A172 (cell line): ENCODE data around the gene DNAAF1. TPM values are rescaled to one million over a fixed set of nuclear protein-coding genes. Genes with fewer than 3 reads are reported as not detected.
A peak's percentile ranks its signal among the peaks of the same experiment; 100 is the strongest.
"Not testable (repeated sequence)": the region's sequence is repeated elsewhere in the genome, so short reads cannot be mapped to it uniquely, and the experiment has no call there.

Experiments used
- DNase-seq: peaks from one replicate; pipeline ENCODE4 v3.0.0-alpha.2; 2015; ENCODE audit warnings: low spot score
- total RNA-seq: library from RNA; depleted of rRNA; stranded (reverse); fragments of >200 nt; shearing (Covaris generic); gene quantifications from 2 replicates; pipeline ENCODE4 v1.2.3, GENCODE V29; 2014; rRNA removed

The DNAAF1 gene
- total RNA-seq, 1 experiment from 2014 or later, result 0.88 TPM

GRCh38 chr16:84207879-84208278 is 62.8 kb downstream of the DNAAF1 start:
- no peak for DNase-seq

- no peak for DNase-seq
Observed at GRCh38 chr16:84209989-84210388, 64.9 kb downstream of the DNAAF1 start.

GRCh38 chr16:84212154-84212553 is 67.0 kb downstream of the DNAAF1 start:
- DNase-seq, result no peak

- DNase-seq, result no peak
Observed at GRCh38 chr16:84212631-84213030, 67.5 kb downstream of the DNAAF1 start.

- no peak for DNase-seq
Observed at GRCh38 chr16:84214451-84215066, 69.5 kb downstream of the DNAAF1 start.

GRCh38 chr16:84215531-84215930 is 70.4 kb downstream of the DNAAF1 start:
- no peak for DNase-seq

- DNase-seq, result not testable (repeated sequence)
Observed at GRCh38 chr16:84216144-84216543, 71.0 kb downstream of the DNAAF1 start.

- no peak for DNase-seq
Observed at GRCh38 chr16:84218176-84218823, 73.2 kb downstream of the DNAAF1 start.

GRCh38 chr16:84218956-84219355 is 73.8 kb downstream of the DNAAF1 start:
- DNase-seq, result no peak

- peak; percentile 48 for DNase-seq
Observed at GRCh38 chr16:84220851-84221250, 75.7 kb downstream of the DNAAF1 start.

- DNase-seq, result peak; percentile 34
Observed at GRCh38 chr16:84223456-84223855, 78.3 kb downstream of the DNAAF1 start.

- no peak for DNase-seq
Observed at GRCh38 chr16:84224554-84224953, 79.4 kb downstream of the DNAAF1 start.

GRCh38 chr16:84225126-84225525 is 80.0 kb downstream of the DNAAF1 start:
- DNase-seq, result no peak

GRCh38 chr16:84225571-84225970 is 80.5 kb downstream of the DNAAF1 start:
- no peak for DNase-seq

GRCh38 chr16:84226026-84226425 is 80.9 kb downstream of the DNAAF1 start:
- DNase-seq, result no peak

Other genes with a start within 250 kb of the DNAAF1 start
- gene MLYCD, start 246.2 kb upstream of the DNAAF1 start, total RNA-seq, result 3.1 and 4.1 TPM in 2 replicates
- 6.2 and 10.6 TPM in 2 replicates for gene OSGIN1, start 192.1 kb upstream of the DNAAF1 start, total RNA-seq
- gene NECAB2, start 177.1 kb upstream of the DNAAF1 start, total RNA-seq, result 2.2 and 8.5 TPM in 2 replicates
- not detected in 2 replicates for gene SLC38A8, start 102.5 kb upstream of the DNAAF1 start, total RNA-seq
- gene MBTPS1, start 28.4 kb upstream of the DNAAF1 start, total RNA-seq, result 74.5 and 86.0 TPM in 2 replicates
- gene HSDL1, start 131 bp upstream of the DNAAF1 start, total RNA-seq, result 45.8 and 56.5 TPM in 2 replicates
- 22.3 and 37.7 TPM in 2 replicates for gene TAF1C, start 41.7 kb downstream of the DNAAF1 start, total RNA-seq
- not detected in 2 replicates for gene ADAD2, start 45.8 kb downstream of the DNAAF1 start, total RNA-seq
- 0.02 TPM in 1 of 2 replicates, not detected in the other for gene KCNG4, start 94.7 kb downstream of the DNAAF1 start, total RNA-seq
- not detected in 2 replicates for gene WFDC1, start 149.6 kb downstream of the DNAAF1 start, total RNA-seq
- not detected in 2 replicates for gene ATP2C2, start 223.2 kb downstream of the DNAAF1 start, total RNA-seq